OCI-LY7 (cell line): Measurements from ENCODE around the gene ZNF281.

Experiments
- EZH2phosphoT487 ChIP-seq: fragments of 200-600 bp; sonication (generic); IDR thresholded peaks from 2 replicates; pipeline ENCODE4 v1.6.1; 2018; ENCODE audit warnings: low read depth, borderline replicate concordance, mild to moderate bottlenecking, mixed run types, antibody characterized with exemption, low read length, moderate library complexity, mixed read lengths
- TF ChIP-seq, protein P1 (sequence below): fragments of 200-600 bp; sonication (generic); conservative IDR thresholded peaks from 2 replicates; pipeline ENCODE4 v1.5.1; 2014; ENCODE audit warnings: mild to moderate bottlenecking, antibody characterized with exemption, low read length, moderate library complexity, mixed read lengths

DNA sequence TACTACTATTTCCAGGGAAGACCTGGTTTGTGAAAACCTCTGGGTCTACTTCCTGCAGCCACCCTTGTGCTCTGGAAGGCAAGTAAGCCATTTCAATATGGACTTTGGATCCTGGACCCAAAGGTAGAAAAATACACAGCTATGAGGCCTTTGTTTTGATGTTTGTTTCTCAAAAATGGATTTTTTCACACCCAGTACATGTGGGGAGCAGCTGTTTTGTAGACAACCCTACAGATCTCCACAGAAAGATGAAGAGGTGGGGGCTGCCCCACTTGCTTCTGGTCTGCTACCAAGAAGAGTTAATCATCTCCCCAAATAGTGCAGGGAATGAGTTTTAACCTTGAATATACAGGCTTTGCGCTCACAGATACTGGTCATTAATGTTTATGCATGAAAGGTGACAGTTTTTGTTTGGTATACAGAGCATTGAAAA is 29.2 kb downstream of the ZNF281 start:
- TF ChIP-seq, protein P1, sequence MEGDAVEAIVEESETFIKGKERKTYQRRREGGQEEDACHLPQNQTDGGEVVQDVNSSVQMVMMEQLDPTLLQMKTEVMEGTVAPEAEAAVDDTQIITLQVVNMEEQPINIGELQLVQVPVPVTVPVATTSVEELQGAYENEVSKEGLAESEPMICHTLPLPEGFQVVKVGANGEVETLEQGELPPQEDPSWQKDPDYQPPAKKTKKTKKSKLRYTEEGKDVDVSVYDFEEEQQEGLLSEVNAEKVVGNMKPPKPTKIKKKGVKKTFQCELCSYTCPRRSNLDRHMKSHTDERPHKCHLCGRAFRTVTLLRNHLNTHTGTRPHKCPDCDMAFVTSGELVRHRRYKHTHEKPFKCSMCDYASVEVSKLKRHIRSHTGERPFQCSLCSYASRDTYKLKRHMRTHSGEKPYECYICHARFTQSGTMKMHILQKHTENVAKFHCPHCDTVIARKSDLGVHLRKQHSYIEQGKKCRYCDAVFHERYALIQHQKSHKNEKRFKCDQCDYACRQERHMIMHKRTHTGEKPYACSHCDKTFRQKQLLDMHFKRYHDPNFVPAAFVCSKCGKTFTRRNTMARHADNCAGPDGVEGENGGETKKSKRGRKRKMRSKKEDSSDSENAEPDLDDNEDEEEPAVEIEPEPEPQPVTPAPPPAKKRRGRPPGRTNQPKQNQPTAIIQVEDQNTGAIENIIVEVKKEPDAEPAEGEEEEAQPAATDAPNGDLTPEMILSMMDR, result no peak
- no peak for TF ChIP-seq EZH2phosphoT487
